K562 (cell line): ENCODE data around the gene LYRM1.

ENCODE experiments used
- CXXC5 ChIP-seq: fragments of 250-450 bp; sonication (Bioruptor Pico); IDR thresholded peaks from 2 replicates; pipeline ENCODE4 v1.8.0; 2022; ENCODE audit warnings: inconsistent platforms, mild to moderate bottlenecking, moderate library complexity
- HDAC2 ChIP-seq: fragments of 450-650 bp; IDR thresholded peaks from 2 replicates; pipeline ENCODE4 v1.6.1; 2016; ENCODE audit warnings: mild to moderate bottlenecking
- MXI1 ChIP-seq: IDR thresholded peaks from 2 replicates; pipeline ENCODE4 v1.6.1; 2011; ENCODE audit warnings: low read depth, mild to moderate bottlenecking, improper control_type of control experiment, low read length
- POLR2A ChIP-seq: fragments of 450-650 bp; conservative IDR thresholded peaks from 2 replicates; pipeline ENCODE4 v1.6.1; 2016
- TARDBP ChIP-seq: fragments of 450-650 bp; IDR thresholded peaks from 2 replicates; pipeline ENCODE4 v1.6.1; 2016
- TF ChIP-seq, protein P1 (sequence below), 3 experiments: IDR thresholded peaks in 2 of 3; conservative IDR thresholded peaks in 1 of 3; 2 replicates each; pipeline ENCODE4 v1.5.1; 2011 to 2012; ENCODE audit warnings: low read length in 3 of 3, mild to moderate bottlenecking in 3 of 3, control low read depth in 2 of 3, improper control_type of control experiment in 1 of 3, inconsistent platforms in 1 of 3, low read depth in 1 of 3, mixed read lengths in 1 of 3, moderate library complexity in 1 of 3; ENCODE audit not compliant: insufficient read depth in 2 of 3
- TF ChIP-seq, protein P2 (sequence below): sonication (generic); formaldehyde crosslinking; IDR thresholded peaks from 2 replicates; pipeline ENCODE4 v1.8.0; 2023; ENCODE audit warnings: mild to moderate bottlenecking, missing genetic modification reagents

DNA sequence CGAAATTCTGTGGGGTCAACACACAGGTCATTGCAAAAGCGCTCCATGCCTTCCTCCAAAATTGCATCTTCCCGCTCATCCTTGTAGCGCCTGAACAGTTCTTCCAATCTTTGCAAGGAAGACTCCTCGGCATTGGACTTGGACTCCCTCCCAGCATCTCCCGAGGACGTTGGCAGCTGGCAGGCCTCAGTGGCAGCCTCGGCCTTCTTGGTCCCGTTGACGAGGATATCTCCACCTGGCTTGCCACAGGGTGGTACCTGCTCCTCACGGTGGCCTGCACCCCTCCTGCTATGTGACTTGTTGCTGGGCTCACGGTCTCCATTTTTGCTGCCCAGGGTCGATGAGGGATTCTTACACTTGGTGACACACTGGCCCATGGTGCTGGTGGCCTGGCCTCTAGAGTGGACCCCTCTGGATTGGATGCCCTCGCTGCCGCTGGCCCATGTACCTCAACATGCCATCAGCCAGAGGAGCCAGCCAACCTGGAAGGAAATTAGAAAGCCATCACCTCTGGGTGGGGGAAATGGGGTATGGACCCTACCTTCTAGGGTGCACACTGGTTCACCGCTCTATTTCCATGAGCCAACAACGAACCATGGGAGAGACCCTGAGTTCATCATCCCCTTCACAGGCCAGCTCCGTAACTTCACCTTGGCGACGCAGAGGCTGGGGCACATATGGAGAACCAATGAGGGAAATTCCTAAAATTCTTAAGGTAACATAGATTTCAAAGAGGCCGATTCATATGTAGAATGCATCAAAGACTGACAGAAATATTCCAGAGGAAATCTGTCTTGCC is 38.2 kb upstream of the LYRM1 start:
- TF ChIP-seq HDAC2 (no peak), CXXC5 (no peak), MXI1 (no peak), POLR2A (no peak), TARDBP (no peak)
- TF ChIP-seq, protein P1, sequence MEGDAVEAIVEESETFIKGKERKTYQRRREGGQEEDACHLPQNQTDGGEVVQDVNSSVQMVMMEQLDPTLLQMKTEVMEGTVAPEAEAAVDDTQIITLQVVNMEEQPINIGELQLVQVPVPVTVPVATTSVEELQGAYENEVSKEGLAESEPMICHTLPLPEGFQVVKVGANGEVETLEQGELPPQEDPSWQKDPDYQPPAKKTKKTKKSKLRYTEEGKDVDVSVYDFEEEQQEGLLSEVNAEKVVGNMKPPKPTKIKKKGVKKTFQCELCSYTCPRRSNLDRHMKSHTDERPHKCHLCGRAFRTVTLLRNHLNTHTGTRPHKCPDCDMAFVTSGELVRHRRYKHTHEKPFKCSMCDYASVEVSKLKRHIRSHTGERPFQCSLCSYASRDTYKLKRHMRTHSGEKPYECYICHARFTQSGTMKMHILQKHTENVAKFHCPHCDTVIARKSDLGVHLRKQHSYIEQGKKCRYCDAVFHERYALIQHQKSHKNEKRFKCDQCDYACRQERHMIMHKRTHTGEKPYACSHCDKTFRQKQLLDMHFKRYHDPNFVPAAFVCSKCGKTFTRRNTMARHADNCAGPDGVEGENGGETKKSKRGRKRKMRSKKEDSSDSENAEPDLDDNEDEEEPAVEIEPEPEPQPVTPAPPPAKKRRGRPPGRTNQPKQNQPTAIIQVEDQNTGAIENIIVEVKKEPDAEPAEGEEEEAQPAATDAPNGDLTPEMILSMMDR (IDR thresholded peaks at IDR 0.05 in 2 of 3, conservative IDR thresholded peaks at IDR 0.05 in 1 of 3; ENCODE audit: insufficient read depth in 2 of 3, low read depth in 1 of 3, low read length in 3 of 3): no peak
- TF ChIP-seq, protein P2, sequence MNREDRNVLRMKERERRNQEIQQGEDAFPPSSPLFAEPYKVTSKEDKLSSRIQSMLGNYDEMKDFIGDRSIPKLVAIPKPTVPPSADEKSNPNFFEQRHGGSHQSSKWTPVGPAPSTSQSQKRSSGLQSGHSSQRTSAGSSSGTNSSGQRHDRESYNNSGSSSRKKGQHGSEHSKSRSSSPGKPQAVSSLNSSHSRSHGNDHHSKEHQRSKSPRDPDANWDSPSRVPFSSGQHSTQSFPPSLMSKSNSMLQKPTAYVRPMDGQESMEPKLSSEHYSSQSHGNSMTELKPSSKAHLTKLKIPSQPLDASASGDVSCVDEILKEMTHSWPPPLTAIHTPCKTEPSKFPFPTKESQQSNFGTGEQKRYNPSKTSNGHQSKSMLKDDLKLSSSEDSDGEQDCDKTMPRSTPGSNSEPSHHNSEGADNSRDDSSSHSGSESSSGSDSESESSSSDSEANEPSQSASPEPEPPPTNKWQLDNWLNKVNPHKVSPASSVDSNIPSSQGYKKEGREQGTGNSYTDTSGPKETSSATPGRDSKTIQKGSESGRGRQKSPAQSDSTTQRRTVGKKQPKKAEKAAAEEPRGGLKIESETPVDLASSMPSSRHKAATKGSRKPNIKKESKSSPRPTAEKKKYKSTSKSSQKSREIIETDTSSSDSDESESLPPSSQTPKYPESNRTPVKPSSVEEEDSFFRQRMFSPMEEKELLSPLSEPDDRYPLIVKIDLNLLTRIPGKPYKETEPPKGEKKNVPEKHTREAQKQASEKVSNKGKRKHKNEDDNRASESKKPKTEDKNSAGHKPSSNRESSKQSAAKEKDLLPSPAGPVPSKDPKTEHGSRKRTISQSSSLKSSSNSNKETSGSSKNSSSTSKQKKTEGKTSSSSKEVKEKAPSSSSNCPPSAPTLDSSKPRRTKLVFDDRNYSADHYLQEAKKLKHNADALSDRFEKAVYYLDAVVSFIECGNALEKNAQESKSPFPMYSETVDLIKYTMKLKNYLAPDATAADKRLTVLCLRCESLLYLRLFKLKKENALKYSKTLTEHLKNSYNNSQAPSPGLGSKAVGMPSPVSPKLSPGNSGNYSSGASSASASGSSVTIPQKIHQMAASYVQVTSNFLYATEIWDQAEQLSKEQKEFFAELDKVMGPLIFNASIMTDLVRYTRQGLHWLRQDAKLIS (CRISPR knock-in tag): no peak
